Fibroblast of skin of right biceps (primary cell): ENCODE data around the gene SCRT2.
"Not testable (repeated sequence)": the region's sequence is repeated elsewhere in the genome, so short reads cannot be mapped to it uniquely, and the experiment has no call there.

ENCODE experiments used
- DNase-seq: peaks from one replicate; pipeline ENCODE4 v3.0.0-alpha.2; 2013

SCRT2 gene

DNA sequence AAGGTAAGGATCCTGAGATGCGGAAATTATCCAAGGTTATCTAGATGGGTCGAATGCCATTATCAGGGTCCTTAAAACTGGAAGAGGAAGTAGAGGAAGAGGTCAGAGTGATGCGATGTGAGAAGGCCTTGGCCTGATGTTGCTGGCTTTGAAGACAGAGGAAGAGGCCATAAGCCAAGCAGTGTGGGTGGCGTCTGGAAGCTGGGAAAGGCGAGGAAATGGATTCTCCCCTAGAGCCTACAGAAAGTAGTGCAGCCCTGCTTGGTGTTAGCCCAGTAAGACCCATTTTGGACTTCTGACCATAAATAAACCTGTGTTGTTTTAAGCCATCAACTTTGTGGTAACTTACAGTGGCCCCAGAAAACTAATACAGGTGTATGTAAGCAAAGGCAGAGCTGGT lies 24.6 kb downstream of the SCRT2 start:
- DNase-seq, result no peak

DNA sequence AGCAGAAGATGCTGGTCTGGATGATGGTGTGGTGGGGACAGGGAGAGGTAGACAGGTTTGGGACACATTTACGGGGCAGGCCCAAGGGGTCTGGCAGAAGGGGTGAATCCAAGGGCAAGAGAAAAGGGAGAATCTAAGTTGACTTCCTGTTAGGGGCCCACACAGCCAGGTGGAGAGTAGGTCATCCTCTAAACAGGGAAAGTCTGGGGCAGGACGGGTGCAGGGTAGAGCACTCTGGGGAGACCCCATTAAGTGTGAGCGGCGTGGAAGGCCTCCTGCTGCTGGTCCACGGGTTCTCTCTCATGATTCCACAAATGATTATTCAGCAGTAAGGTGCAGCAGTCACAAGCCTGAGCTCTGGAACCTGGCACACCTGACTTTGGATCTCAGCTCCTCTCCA lies 25.3 kb downstream of the SCRT2 start:
- no peak for DNase-seq

DNA sequence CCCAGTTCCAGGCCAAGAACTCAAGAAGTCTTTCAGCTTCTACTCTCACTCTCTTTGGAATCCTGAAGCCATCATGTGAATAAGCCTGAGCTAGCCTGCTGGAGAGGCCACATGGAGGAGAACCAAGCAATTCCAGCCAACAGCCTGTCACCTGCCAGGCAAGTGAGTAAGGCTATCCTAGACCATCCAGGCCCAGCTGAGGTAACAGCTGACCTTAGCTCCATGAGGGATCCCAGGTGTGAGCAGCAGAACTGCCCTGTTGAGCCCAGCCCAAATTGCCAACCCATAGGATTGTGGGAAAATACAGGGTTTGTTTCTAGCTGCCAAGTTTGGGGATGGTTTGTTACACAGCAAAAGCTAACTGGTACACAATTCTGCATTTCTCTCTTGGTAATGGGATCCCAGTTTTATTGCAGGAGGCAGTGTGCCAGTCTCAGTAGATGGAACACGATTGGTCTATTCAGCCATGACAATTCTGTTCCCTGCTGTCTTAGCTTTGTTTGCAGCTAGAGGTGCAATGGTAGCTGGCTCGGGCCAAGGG lies 28.1 kb downstream of the SCRT2 start:
- DNase-seq, result no peak

DNA sequence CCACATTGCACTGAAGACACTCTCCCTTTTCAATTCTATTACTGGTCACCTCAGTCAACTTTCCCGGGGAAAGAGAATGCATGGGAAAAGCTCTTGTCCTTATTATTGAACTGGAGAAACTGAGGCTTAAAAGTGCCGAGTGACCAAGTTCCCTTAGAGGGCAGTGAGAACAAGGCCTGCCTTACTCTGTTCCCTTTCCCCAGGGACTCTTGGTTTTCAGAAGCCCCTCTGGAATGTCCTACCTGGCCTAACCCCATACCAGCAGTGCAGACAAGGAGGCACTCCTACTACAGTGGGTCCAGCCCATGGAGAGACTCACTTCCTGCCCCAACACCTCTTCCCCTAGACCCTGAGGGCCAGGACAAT lies 28.8 kb downstream of the SCRT2 start:
- no peak for DNase-seq

DNA sequence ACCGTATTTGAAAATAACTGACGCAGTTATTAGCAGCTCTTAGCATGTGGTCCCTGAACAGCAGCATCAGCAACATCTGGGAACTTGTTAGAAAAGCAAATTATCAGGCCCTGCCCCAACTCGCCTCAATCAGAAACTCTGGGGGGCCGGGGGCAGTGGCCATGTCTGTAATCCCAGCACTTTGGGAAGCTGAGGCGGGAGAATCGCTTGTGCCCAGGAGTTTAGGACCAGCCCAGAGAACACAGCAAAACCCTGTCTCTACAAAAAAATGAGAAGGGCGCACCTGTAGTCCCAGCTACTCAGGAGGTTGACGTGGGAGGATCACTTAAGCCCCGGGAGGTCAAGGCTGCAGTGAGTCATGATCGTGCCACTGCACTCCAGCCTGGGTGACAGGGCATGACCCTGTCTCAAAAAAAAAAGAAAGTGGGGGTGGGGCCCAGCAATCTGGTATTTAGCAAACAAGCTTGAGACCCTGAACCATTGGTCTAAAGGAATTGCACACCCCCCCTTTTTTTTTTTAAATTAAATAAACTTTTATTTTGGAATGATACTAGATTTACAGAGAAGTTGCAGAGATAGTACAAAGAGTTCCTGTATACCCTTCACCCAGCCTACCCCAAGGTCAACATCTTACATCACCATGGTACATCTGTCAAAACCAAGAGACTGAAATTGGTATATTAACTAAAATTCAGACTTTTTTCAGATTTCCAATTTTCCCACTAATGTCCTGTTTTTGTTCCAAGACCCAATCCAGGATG lies 29.3 kb downstream of the SCRT2 start:
- no peak for DNase-seq

DNA sequence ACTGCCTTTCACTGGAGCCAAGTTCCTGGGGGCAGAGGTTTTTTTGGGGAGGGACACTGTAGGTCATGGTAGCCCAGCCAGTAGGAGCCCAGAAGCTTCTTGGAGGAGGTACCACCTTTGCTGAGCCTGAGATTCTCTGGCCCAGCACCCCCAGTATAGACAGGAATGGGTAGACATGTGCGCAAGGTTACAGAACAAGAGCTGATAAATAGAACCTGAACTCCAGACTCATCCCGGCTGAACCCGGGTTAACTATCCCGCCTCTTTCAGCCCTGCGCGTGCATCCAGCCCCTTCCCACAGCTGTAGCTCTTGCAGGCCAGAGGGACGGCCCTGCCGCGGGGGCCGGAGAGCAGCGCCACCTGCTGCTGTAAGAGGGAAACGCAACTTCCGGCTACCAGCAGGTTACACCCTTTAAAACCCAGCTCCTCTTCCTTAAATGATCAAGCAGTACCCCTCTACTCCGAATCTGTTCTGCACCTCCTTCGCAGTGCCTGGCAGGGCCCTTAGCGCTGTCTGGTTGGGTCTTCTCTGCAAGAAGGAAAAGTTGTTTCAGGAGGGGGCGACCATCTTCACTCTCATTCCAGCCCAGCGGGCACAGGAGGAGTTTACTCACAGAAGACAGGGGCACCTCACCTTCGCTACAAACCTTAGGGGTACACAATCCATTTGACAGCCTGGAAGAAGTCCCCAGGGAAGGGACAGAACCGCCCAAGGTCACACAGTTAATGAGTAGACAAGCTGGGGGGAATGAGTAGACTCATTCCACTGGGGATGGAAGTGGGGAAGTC lies 30.1 kb downstream of the SCRT2 start:
- DNase-seq, result peak; percentile 49

DNA sequence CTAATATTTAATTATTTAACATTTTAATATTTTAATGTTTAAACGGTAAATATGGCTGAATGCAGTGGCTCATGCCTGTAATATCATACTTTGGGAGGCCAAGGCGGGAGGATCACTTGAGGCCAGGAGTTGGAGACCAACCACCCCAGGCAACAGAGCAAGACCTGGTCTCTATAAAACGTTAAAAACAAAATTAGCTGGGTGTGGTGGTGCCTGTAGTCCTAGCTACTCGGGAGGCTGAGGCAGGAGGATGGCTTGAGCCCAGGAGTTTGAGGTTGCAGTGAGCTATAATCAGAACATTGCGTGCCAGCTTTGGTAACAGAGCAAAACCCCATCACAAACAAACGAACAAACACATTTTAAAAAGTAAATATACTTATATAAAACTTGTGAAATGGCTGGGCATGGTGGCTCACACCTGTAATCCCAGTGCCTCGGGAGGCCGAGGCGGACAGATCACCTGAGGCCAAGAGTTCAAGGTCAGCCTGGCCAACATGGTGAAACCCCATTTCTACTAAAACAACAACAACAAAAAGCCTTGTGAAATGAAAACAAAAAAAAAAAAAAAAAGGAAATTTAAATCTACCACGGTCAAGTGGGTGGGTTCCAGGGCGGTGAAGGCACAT lies 30.8 kb downstream of the SCRT2 start:
- DNase-seq, result no peak

- DNase-seq, result no peak
Measured at GRCh38 chr20:642398-643174, 33.0 kb downstream of the SCRT2 start.

DNA sequence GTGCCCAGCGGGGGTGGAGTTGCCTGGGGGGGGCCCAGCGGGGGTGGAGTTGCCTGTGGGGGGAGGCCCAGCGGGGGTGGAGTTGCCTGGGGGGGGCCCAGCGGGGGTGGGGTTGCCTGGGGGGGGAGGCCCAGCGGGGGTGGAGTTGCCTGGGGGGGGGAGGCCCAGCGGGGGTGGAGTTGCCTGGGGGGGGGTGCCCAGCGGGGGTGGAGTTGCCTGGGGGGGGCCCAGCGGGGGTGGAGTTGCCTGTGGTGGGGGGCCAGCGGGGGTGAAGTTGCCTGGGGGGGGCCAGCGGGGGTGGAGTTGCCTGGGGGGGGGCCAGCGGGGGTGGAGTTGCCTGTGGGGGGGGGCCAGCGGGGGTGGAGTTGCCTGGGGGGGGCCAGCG lies 33.6 kb downstream of the SCRT2 start:
- not testable (repeated sequence) for DNase-seq

GRCh38 chr20:641516-641875 lies 34.1 kb downstream of the SCRT2 start:
- DNase-seq, result no peak

DNA sequence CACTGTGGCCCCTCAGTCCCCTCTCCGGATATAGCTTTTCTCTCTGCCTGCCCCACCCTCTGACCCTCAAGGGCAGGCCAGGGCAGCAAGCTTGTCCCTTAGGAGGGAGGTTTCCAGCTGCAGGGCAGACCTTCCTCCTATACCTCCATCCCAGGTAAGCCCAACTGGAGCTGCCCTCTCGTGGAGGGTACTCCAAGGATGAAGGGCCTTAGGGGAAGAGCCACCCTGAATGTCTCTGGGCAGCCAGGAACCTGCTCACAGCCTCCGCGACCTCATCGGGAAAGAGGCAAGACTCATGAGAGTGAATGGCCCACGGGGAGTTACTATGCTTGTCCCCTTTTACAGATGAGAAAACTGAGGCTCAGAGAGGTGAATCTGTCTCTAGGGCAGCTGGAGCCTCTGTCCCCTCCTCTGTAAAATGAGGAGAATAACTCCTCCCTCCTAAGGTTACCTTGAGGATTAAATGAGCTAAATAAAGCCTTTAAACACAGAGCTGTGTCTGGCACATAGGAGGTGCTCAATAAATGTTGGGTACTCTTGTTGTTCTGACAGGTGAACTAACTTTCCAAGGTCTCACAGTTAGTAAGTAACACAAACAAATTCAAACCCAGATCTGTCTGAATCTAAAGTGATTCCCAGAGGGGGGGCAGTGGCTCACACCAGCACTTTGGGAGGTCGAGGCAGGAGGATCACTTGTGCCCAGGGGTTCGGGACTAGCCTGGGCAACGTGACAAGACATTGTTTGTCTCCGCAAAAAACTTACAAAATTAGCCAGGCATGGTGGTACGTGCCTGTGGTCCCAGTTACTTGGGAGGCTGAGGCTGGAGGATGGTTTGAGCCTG lies 34.7 kb downstream of the SCRT2 start:
- DNase-seq, result no peak

GRCh38 chr20:638579-638978 lies 37.0 kb downstream of the SCRT2 start:
- DNase-seq, result no peak

DNA sequence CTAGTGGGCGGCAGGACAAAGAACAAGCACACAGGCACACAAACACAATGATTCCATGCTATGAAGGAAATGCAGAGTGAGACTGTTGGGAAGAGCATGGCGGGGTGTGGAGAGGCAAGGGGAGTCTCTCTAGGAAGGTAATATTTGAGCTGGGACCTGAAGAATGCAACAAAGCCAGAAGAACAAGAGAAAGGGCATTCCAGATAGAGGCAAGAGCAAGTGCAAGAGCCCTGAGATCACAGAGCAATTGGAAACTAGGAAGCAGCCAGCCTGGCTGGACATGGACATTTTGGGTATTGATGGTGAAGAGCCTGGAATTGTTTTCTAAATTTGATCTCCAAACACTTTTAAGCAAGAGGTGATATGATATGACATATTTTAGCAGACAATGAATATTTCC lies 38.0 kb downstream of the SCRT2 start:
- DNase-seq, result no peak

GRCh38 chr20:635893-636338 lies 39.7 kb downstream of the SCRT2 start:
- no peak for DNase-seq

- no peak for DNase-seq
Measured at GRCh38 chr20:635028-635892, 40.3 kb downstream of the SCRT2 start.

GRCh38 chr20:634148-634925 lies 41.3 kb downstream of the SCRT2 start:
- DNase-seq, result no peak

DNA sequence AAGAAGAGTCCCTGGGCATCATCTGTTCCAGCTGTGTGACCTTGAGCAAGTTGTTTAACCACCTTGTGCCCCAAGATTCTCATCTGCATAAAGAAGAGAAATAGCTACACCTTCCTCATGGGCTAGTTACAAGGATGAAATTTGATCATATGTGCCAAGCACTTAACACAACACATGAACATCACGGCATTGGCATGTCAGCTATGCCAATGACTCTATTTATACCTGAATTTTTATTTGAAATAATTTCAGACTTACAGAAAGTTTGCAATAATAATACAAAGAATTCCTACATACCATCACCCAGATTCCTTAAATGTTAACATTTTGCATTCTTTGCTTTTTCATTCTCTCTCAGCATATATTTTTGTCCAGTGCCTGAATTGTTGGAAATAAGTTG lies 44.5 kb downstream of the SCRT2 start:
- DNase-seq, result no peak

DNA sequence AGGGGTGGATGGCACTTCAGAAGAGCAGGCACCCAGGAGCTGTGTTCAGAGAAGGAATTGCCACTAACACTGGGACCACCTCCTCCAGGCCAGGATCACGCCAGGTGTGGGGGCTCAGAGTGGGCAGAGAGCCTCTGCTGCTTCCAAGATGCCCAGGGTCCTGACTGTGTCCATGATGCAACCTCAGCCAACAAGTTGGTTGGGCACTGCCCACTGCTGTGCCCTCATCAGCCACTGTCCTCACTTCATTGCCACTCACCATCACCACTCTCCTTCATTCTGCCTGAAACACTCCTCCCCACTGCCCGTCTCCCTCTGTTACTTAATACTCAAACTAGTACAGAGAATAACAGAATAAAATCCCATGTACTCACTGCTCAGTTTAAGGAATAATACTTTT lies 49.0 kb downstream of the SCRT2 start:
- DNase-seq, result no peak

DNA sequence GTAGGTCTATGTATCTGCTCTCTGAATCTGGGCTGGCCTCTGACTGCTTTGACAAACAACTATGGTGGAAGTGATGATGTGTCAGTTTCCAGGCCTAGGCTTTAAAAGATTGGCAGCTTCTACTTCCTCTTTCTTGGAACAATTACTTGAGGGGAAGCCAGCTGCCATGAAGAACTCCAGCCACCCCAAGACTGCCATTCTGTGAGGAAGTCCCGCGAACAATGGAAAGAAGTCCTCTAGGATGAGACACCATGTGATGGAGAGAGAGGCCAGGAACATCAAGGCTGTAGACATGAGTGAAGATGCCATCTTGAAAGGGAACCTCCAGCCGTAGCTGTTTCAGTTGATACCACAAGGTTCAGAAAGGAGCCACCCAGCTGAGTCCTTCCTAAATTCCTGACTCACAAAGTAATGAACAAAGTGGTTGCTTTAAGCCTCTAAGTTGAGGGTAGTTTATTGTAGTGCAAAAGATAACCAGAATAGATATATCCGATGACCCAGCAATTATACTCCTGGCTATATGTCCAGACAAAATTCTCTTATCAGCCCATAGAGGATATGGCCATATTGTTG lies 50.2 kb downstream of the SCRT2 start:
- no peak for DNase-seq

- DNase-seq, result no peak
Measured at GRCh38 chr20:623704-624103, 51.9 kb downstream of the SCRT2 start.
